Measurements from ENCODE around the gene NIP7. TPM values are rescaled to one million over a fixed set of nuclear protein-coding genes. Genes with fewer than 3 reads are reported as not detected.

The NIP7 gene
- total RNA-seq, 1 donor from 2014 or later, result 42.4 TPM

DNA sequence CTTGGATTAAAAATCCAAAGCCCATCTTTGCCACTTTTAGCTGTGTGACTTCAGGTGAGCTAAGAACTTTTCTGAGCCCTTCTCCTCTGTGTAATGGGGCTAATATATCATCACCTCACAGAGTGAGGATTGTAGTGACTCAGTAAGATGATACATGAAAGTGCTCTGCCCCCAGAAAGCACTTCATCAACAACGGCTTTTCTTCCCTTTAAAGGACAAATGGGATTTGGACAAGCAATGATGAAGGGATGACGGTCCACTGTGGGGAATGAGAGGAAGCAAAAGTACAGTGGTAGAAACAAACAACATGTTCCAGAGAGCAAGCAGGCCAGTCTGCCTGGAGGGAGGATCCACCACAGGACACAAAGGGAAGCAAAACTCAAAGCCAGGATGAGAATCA is 26.3 kb downstream of the NIP7 start:
- CTCF ChIA-PET, result no interaction called here
- Mint-ChIP-seq H3K4me1 (peaks cover 10% of the 10 kb centered on the region), H3K4me3 (no peak overlapping the region), H3K27me3 (no peaks in the 10 kb centered on the region), H3K9me3 (no peaks in the 10 kb centered on the region), H3K27ac (no peak overlapping the region), H3K36me3 (ENCODE audit: low read depth) (peaks cover 89% of the 10 kb centered on the region)
- intact Hi-C loops (cut with micrococcal nuclease), result no loop called here
- POLR2A ChIA-PET, result no interaction called here
- no peak for DNase-seq
- ATAC-seq (ENCODE audit: low read depth), result no peak
- TF ChIP-seq, protein P1, sequence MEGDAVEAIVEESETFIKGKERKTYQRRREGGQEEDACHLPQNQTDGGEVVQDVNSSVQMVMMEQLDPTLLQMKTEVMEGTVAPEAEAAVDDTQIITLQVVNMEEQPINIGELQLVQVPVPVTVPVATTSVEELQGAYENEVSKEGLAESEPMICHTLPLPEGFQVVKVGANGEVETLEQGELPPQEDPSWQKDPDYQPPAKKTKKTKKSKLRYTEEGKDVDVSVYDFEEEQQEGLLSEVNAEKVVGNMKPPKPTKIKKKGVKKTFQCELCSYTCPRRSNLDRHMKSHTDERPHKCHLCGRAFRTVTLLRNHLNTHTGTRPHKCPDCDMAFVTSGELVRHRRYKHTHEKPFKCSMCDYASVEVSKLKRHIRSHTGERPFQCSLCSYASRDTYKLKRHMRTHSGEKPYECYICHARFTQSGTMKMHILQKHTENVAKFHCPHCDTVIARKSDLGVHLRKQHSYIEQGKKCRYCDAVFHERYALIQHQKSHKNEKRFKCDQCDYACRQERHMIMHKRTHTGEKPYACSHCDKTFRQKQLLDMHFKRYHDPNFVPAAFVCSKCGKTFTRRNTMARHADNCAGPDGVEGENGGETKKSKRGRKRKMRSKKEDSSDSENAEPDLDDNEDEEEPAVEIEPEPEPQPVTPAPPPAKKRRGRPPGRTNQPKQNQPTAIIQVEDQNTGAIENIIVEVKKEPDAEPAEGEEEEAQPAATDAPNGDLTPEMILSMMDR (IDR thresholded peaks at IDR 0.05), result no peak

DNA sequence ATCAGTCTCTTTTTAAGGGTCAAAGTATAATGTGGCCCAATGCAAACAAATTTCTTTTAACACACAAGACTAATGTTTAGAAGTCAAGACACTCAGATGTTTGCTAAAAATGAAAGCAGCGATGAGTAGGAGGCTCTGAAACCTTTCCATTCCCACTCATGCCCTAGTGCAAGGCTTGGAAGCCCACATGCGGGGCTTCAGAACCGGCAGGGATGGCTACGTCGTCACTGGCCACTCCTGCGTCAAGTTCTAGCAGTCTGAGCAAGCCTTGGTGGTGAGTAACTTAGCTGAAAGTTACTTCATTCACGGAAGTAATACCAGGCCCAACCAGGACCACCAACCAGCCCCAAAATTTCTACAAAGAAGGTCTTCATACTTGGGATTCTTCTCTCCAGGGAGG is 26.9 kb downstream of the NIP7 start:
- TF ChIP-seq, protein P1 (IDR thresholded peaks at IDR 0.05), result no peak
- intact Hi-C loops (cut with micrococcal nuclease), result no loop called here
- no peak for DNase-seq
- Mint-ChIP-seq H3K9me3 (no peaks in the 10 kb centered on the region), H3K4me3 (no peak overlapping the region), H3K27ac (no peak overlapping the region), H3K4me1 (peaks cover 12% of the 10 kb centered on the region), H3K27me3 (no peaks in the 10 kb centered on the region), H3K36me3 (ENCODE audit: low read depth) (peaks cover 86% of the 10 kb centered on the region)
- POLR2A ChIA-PET, result no interaction called here
- CTCF ChIA-PET, result no interaction called here
- ATAC-seq (ENCODE audit: low read depth), result no peak

DNA sequence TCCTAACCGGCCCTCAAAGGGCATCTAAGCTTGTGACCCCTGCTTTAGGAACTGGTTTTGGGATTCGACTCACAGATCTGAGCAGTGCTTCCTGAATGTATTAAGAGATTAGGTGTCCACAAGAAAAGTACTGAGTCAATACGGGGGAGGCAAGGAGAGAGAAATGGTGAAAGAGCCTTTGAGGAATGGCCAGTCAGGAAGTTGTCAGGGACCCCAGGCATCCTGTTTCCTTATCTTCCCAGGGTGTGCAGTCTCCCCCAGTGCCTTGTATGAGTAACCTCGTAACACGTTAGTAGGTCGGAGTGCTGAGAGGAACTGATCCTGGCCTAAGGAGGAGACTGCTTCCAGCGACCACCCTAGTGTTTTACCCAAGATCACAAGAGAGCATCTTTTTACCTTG is 28.4 kb downstream of the NIP7 start:
- Mint-ChIP-seq H3K9me3 (no peaks in the 10 kb centered on the region), H3K27ac (peak overlapping the region; percentile 1), H3K27me3 (no peaks in the 10 kb centered on the region), H3K4me3 (no peak overlapping the region), H3K36me3 (ENCODE audit: low read depth) (peaks cover 84% of the 10 kb centered on the region), H3K4me1 (peaks cover 27% of the 10 kb centered on the region)
- TF ChIP-seq, protein P1 (IDR thresholded peaks at IDR 0.05), result no peak
- CTCF ChIA-PET, result no interaction called here
- POLR2A ChIA-PET, result no interaction called here
- intact Hi-C loops (cut with micrococcal nuclease), result no loop called here
- no peak for ATAC-seq (ENCODE audit: low read depth)
- no peak for DNase-seq

DNA sequence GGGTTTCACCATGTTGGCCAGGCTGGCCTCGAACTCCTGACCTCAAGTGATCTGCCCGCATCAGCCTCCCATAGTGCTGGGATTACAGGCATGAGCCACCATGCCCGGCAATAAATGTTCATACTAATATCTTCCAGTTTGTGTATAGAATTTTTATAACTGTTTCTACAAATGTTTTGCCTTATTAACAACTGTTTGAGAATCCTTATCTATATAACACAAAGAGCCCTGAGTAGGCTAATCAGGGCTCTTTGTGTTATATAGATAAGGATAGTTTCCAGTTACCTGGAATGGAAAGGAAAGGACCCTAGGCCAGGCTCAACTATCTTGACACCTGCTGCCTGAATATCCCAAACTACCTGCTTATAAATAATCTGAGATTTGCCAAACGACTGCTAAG is 29.3 kb downstream of the NIP7 start:
- TF ChIP-seq, protein P1 (IDR thresholded peaks at IDR 0.05), result no peak
- POLR2A ChIA-PET, result no interaction called here
- intact Hi-C loops (cut with micrococcal nuclease), result loop anchor here (1.0 kb wide), 1 partner anchor 8 kb away; no protein-coding TSS in a partner anchor
- no peak for ATAC-seq (ENCODE audit: low read depth)
- no peak for DNase-seq
- CTCF ChIA-PET, result no interaction called here
- Mint-ChIP-seq H3K27me3 (no peaks in the 10 kb centered on the region), H3K9me3 (no peaks in the 10 kb centered on the region), H3K36me3 (ENCODE audit: low read depth) (peaks cover 79% of the 10 kb centered on the region), H3K27ac (peak overlapping the region; percentile 59), H3K4me3 (no peak overlapping the region), H3K4me1 (peaks cover 35% of the 10 kb centered on the region)

DNA sequence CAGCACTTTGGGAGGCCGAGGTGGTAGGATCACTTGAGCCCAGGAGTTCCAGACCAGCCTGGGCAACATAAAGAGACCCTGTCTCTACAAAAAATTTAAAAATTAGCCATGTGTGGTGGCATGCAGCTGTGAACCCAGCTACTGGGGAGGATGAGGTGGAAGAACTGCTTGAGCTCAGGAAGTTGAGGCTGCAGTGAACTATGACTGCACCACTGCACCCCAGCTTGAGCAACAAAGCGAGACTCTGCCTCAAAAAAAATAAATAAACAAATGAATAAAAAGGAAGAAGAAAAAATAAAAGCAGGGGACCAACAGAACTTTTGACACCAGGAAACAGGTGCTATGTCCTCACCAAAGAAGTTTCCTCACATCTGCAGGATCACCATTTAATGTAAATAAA is 32.0 kb downstream of the NIP7 start:
- ChIA-PET POLR2A (interaction anchor here (0.7 to 1.0 kb wide), 4 partner anchors 9 to 212 kb away, joined by 3 to 5 read pairs (median 4); partner anchors contain the start of gene PDF), CTCF (no interaction called here)
- Mint-ChIP-seq H3K4me1 (peaks cover 36% of the 10 kb centered on the region), H3K4me3 (peak overlapping the region; percentile 52), H3K27me3 (no peaks in the 10 kb centered on the region), H3K36me3 (ENCODE audit: low read depth) (peaks cover 66% of the 10 kb centered on the region), H3K9me3 (no peaks in the 10 kb centered on the region), H3K27ac (peak overlapping the region; percentile 85)
- TF ChIP-seq, protein P1 (IDR thresholded peaks at IDR 0.05), result no peak
- DNase-seq (no peak), ATAC-seq (ENCODE audit: low read depth) (peak; percentile 72)
- intact Hi-C loops (cut with micrococcal nuclease), result loop anchor here (2.0 kb wide), 1 partner anchor 13 kb away; no protein-coding TSS in a partner anchor
